ENCODE data around the gene ZNF490.
"Not testable (repeated sequence)": the region's sequence is repeated elsewhere in the genome, so short reads cannot be mapped to it uniquely, and the experiment has no call there.

Gene ZNF490

GRCh38 chr19:12610540-12611360, at the start of gene ZNF490, which contains the start of gene ZNF791:
TSS of gene ZNF490 (minus strand) at chr19:12610813. CDS start at chr19:12610680, 133 bp downstream.
TSS of gene ZNF791 (plus strand) at chr19:12610920. CDS start at chr19:12611080, 160 bp downstream.
- DNase-seq, result peak; percentile 97 to 98

GRCh38 chr19:12657966-12658365, 47.4 kb upstream of the ZNF490 start:
- DNase-seq, result no peak

- no peak for DNase-seq
These were observed 46.4 kb upstream of the ZNF490 start for GRCh38 chr19:12656899-12657571.

GRCh38 chr19:12655546-12655945, 44.9 kb upstream of the ZNF490 start:
- no peak for DNase-seq

GRCh38 chr19:12652219-12652618, 41.6 kb upstream of the ZNF490 start:
- no peak for DNase-seq

GRCh38 chr19:12649941-12650340, 39.3 kb upstream of the ZNF490 start:
- DNase-seq, result no peak

- DNase-seq, result no peak
These were observed 37.5 kb upstream of the ZNF490 start for GRCh38 chr19:12648088-12648487.

- DNase-seq, result peak; percentile 35 to 56
These were observed 37.0 kb upstream of the ZNF490 start for GRCh38 chr19:12647490-12648071.

- no peak for DNase-seq
These were observed 36.4 kb upstream of the ZNF490 start for GRCh38 chr19:12647047-12647446.

- DNase-seq, result no peak
These were observed 35.9 kb upstream of the ZNF490 start for GRCh38 chr19:12646551-12646950.

- DNase-seq, result not testable (repeated sequence)
These were observed 33.1 kb upstream of the ZNF490 start for GRCh38 chr19:12643716-12644115.

GRCh38 chr19:12642506-12642905, 31.9 kb upstream of the ZNF490 start:
- DNase-seq, result no peak

- DNase-seq, result no peak
These were observed 30.8 kb upstream of the ZNF490 start for GRCh38 chr19:12641456-12641855.

- DNase-seq, result peak; percentile 84 to 88
These were observed 29.4 kb upstream of the ZNF490 start for GRCh38 chr19:12639901-12640613.

- no peak for DNase-seq
These were observed 28.1 kb upstream of the ZNF490 start for GRCh38 chr19:12638611-12639182.

- no peak for DNase-seq
These were observed 26.0 kb upstream of the ZNF490 start for GRCh38 chr19:12636631-12637030.

- no peak for DNase-seq
These were observed 18.6 kb upstream of the ZNF490 start for GRCh38 chr19:12629215-12629614.

GRCh38 chr19:12628040-12629022, 17.7 kb upstream of the ZNF490 start:
- no peak for DNase-seq

GRCh38 chr19:12626958-12627357, 16.3 kb upstream of the ZNF490 start:
- no peak for DNase-seq

- DNase-seq, result no peak
These were observed 12.9 kb upstream of the ZNF490 start for GRCh38 chr19:12623361-12624031.

All from CD4-positive, alpha-beta T cell treated with Interleukin-1 beta for 1 hour (primary cell).